NCI-H748 treated with DMSO at 0.1 percent for 48 hours (cell line): ENCODE data around the gene YIF1A.

Source experiments
- DNase-seq: peaks from one replicate; lab custom pipeline; 2025; lab: John Stamatoyannopoulos, UW

The YIF1A gene

DNA sequence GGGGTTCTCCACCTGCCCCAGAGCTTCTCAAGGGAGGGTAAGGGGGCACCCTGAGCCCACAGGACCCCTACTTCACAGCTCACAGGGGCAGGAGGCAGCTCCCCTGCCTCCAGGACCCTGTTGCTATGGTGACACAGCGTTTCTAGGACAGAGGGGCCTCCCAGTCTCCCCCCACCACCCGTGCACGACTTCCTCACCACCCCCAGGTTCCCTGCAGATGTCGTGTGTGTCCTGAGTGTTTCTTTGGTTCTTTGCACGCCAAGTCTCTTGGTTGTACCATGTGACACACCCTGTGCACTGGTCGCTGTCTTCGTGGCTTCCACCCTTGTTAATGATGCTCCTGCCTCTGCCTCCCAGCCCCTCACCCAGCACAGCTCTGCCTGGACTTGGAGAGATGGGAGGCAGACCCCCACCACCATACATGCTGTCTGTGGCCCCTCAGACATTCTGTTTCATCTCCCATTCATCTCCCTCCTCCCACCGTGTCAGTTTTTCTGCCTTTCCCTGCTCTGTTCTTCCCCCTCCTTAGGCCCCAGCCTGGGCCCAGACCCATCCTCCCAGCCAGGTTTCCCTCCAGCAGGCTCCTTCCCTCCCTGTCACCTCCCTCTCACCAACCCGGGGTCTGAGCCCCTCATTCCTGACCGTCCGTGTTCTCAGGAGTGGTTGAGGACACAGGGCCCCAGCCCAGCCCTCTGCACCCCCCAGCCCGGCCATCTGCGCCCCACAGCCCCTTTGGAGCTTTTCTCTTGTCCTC is 45.0 kb downstream of the YIF1A start:
- DNase-seq, result no peak

DNA sequence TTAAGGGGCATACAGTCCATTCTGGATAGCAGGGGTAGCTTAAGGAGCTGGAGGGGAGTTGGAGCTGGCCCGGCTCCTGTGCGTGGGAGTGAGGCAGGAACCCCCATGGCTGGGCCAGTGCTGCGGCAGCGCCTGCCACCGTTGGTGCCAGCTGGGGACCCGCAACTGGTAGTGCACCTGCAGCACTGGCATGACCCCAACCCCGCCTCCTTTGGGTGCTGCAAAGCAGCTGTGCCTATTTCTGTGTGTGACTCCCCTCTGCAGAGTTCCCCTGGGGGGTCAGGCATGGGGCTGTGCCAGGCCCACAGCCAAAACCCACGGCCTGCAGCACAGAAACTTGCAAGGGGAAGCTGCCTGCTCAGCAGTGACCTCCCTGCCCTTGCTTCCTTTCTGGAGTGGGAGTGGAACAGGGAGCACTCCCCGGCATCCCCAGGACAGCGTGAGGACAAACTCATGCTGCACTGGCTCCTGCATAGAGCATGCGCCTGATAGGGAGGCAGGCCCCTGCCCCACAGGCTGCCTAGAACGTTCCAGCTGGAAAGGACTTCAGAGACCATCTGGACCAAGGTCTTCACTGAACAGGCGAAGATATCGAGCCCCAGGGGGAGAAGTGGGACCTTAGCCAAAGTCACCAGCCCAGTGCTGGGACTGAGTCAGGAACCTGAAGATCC is 46.7 kb downstream of the YIF1A start:
- no peak for DNase-seq

DNA sequence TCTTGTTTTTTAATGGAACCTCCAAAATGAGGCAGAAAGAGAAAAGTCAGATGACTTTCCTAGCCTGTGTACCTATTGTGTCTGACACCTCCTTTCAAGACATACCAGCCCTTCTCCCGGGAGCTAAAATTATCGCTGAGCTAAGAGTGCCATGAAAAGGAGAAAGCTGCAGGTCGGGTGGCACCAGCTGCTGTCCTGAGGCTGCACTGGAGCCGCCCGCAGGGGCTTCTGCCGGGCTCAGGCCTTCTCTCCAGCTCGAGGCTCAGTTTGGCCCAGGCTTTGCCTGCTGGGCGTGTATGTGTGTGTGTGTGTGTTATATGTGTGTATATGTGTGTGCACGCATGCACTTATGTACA is 48.2 kb downstream of the YIF1A start:
- no peak for DNase-seq

DNA sequence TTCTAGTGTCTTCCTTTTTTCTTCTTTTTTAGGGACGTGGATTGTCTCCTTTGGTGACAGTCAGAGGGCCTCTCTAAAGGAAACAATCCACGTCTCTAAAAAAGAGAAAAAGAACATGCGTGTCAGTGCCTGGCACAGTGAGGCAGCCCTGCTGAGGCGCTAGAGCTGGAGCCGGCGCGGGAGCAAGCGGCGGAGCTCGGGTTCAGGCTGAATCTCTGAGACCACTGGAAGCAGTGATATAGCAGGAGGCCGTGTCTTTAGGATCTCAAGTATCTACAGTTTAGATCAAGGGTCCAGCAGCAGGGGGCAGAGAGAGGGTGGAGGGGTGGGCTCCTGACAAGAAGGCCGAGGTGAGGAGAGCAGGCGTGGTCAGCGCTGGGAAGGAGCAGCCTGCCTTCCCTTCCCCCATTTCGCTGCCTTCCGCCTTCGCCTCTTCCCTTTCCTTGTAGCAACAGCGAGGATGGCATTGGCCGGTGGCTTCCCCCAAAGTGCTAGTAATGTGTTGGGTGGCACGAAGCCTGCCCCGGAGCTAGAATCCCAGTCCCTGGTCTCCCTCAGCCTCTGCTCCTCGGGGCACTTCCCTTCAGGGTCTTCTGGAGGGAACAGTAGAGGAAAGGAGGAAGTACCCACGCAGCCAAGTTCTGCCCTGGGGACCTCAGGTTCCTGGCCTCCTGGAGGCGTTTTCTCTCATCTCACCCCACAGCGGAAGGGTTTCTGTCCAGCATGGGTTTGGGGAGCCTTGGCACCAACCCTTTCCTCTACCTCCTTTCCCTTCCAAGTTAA is 48.8 kb downstream of the YIF1A start:
- DNase-seq, result no peak

- no peak for DNase-seq
Measured at GRCh38 chr11:66239511-66239910, 49.4 kb downstream of the YIF1A start.

- DNase-seq, result no peak
Measured at GRCh38 chr11:66238786-66239413, 50.0 kb downstream of the YIF1A start.

GRCh38 chr11:66237867-66238266 is 51.1 kb downstream of the YIF1A start:
- DNase-seq, result no peak

GRCh38 chr11:66235141-66235540 is 53.8 kb downstream of the YIF1A start:
- no peak for DNase-seq
